ENCODE measurements around the gene LRSAM1. TPM values are rescaled to one million over a fixed set of nuclear protein-coding genes. Genes with fewer than 3 reads are reported as not detected.

Gene LRSAM1
- total RNA-seq: 23.7 TPM

- peak; percentile 93 for DNase-seq
Observed at GRCh38 chr9:127450830-127451607, at the start of gene LRSAM1, which contains the start of gene RPL12. Gene LRSAM1, plus strand, starts transcription at chr9:127451510. Its CDS starts 3,018 bp downstream, at chr9:127454528. Gene RPL12, minus strand, starts transcription at chr9:127451406. Its CDS starts 89 bp downstream, at chr9:127451317.

GRCh38 chr9:127402401-127403090, 48.8 kb upstream of the LRSAM1 start:
- DNase-seq: no peak

GRCh38 chr9:127403507-127404192, 47.7 kb upstream of the LRSAM1 start:
- DNase-seq: no peak

GRCh38 chr9:127404631-127405030, 46.7 kb upstream of the LRSAM1 start:
- DNase-seq: no peak

- no peak for DNase-seq
Observed at GRCh38 chr9:127405344-127406125, 45.8 kb upstream of the LRSAM1 start.

- DNase-seq: no peak
Observed at GRCh38 chr9:127406799-127407491, 44.4 kb upstream of the LRSAM1 start.

GRCh38 chr9:127407492-127407843, 43.8 kb upstream of the LRSAM1 start:
- DNase-seq: no peak

GRCh38 chr9:127411122-127411521, 40.2 kb upstream of the LRSAM1 start:
- DNase-seq: no peak

- no peak for DNase-seq
Observed at GRCh38 chr9:127415141-127415540, 36.2 kb upstream of the LRSAM1 start.

GRCh38 chr9:127415657-127416056, 35.7 kb upstream of the LRSAM1 start:
- no peak for DNase-seq

- no peak for DNase-seq
Observed at GRCh38 chr9:127417131-127418036, 33.9 kb upstream of the LRSAM1 start.

GRCh38 chr9:127418037-127418471, 33.3 kb upstream of the LRSAM1 start:
- no peak for DNase-seq

- no peak for DNase-seq
Observed at GRCh38 chr9:127419348-127419747, 32.0 kb upstream of the LRSAM1 start.

GRCh38 chr9:127421057-127421456, 30.3 kb upstream of the LRSAM1 start:
- no peak for DNase-seq

GRCh38 chr9:127422133-127422782, 29.1 kb upstream of the LRSAM1 start:
- no peak for DNase-seq

- no peak for DNase-seq
Observed at GRCh38 chr9:127422787-127423186, 28.5 kb upstream of the LRSAM1 start.

- DNase-seq: no peak
Observed at GRCh38 chr9:127423476-127423933, 27.8 kb upstream of the LRSAM1 start.

GRCh38 chr9:127423934-127424675, 27.2 kb upstream of the LRSAM1 start, which contains the start of gene ZNF79:
Gene ZNF79, plus strand, starts transcription at chr9:127424382. Its CDS starts 406 bp downstream, at chr9:127424788.
- peak; percentile 88 for DNase-seq

GRCh38 chr9:127424676-127424999, 26.7 kb upstream of the LRSAM1 start:
- no peak for DNase-seq

Measured in occipital lobe (tissue), 2 donors.